Measurements from ENCODE around the gene SEC24C.
"Not testable (repeated sequence)": the region's sequence is repeated elsewhere in the genome, so short reads cannot be mapped to it uniquely, and the experiment has no call there.

SEC24C gene

DNA sequence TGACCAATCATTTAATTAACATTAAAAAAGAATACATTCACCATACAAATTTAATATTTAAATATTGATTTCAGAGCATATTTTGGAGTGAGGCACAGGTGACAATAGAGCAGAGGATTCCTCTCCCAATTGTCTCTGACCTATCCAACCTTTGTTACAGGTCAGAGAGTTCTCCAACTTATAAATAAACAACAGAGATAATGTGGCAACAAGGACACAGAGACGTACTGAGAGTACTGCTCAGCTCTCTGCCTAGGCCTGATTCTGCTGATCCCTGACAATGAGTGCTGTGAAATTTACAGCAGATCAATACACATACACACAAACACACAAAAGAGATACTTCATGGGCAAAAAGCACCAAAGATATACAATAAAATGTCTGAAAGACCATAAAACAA is 27.9 kb upstream of the SEC24C start:
- DNase-seq (ENCODE audit: extremely low spot score) = no peak
- no peak for TF ChIP-seq FOXM1 (IDR thresholded peaks at IDR 0.05; ENCODE audit: borderline replicate concordance)
- no peak for TF ChIP-seq L3MBTL2 (conservative IDR thresholded peaks at IDR 0.05)
- TF ChIP-seq, protein P1, sequence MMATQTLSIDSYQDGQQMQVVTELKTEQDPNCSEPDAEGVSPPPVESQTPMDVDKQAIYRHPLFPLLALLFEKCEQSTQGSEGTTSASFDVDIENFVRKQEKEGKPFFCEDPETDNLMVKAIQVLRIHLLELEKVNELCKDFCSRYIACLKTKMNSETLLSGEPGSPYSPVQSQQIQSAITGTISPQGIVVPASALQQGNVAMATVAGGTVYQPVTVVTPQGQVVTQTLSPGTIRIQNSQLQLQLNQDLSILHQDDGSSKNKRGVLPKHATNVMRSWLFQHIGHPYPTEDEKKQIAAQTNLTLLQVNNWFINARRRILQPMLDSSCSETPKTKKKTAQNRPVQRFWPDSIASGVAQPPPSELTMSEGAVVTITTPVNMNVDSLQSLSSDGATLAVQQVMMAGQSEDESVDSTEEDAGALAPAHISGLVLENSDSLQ (IDR thresholded peaks at IDR 0.05) = no peak
- no peak for TF ChIP-seq SUZ12 (IDR thresholded peaks at IDR 0.05)
- no peak for TF ChIP-seq FOXA1 (IDR thresholded peaks at IDR 0.05)
- no peak for TF ChIP-seq CTBP1 (IDR thresholded peaks at IDR 0.05; ENCODE audit: borderline replicate concordance)
- TF ChIP-seq HDGF (IDR thresholded peaks at IDR 0.05; ENCODE audit: borderline replicate concordance) = no peak
- TF ChIP-seq ZNF384 (IDR thresholded peaks at IDR 0.05) = no peak
- TF ChIP-seq FOXK2 (IDR thresholded peaks at IDR 0.05) = no peak
- no peak for TF ChIP-seq ELF4 (IDR thresholded peaks at IDR 0.05)
- no peak for TF ChIP-seq NFRKB (IDR thresholded peaks at IDR 0.05)
- TF ChIP-seq SP1 (IDR thresholded peaks at IDR 0.05) = no peak
- no peak for TF ChIP-seq TARDBP (IDR thresholded peaks at IDR 0.05)
- POLR2A ChIA-PET = no interaction called here
- CTCF ChIA-PET = no interaction called here

DNA sequence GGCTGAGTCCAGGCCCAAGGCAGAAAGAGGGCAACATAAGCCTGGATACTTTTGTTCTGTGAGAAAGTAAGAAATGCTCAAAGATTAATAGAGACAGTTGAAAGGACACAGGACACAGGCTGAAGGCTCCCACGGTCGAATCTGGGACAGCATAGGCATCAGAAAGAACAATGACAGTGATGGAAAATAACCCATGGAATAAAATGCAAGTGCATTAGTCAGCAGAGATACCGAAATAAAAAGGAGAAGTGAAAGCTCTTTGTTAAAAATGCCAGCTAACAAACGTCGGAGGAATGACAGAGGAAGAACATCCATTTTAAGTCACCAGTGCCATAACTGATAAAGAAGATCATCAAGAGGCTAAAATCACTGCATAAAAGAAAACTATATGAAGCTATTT is 26.6 kb upstream of the SEC24C start:
- no peak for DNase-seq (ENCODE audit: extremely low spot score)
- TF ChIP-seq ARNT (IDR thresholded peaks at IDR 0.05) = no peak
- no peak for TF ChIP-seq FOXM1 (IDR thresholded peaks at IDR 0.05; ENCODE audit: borderline replicate concordance)
- no peak for TF ChIP-seq SP1 (IDR thresholded peaks at IDR 0.05)
- TF ChIP-seq ZNF384 (IDR thresholded peaks at IDR 0.05) = no peak
- no peak for TF ChIP-seq LEF1 (IDR thresholded peaks at IDR 0.05; ENCODE audit: borderline replicate concordance)
- TF ChIP-seq ELF4 (IDR thresholded peaks at IDR 0.05) = no peak
- no peak for TF ChIP-seq TARDBP (IDR thresholded peaks at IDR 0.05)
- no peak for TF ChIP-seq L3MBTL2 (conservative IDR thresholded peaks at IDR 0.05)
- no peak for TF ChIP-seq CTBP1 (IDR thresholded peaks at IDR 0.05; ENCODE audit: borderline replicate concordance)
- no peak for TF ChIP-seq BHLHE40 (IDR thresholded peaks at IDR 0.05; ENCODE audit: borderline replicate concordance)
- TF ChIP-seq FOXA1 (IDR thresholded peaks at IDR 0.05) = no peak
- ChIA-PET CTCF (no interaction called here), POLR2A (interaction anchor here (0.6 to 1.6 kb wide), 2 partner anchors 13 to 619 kb away, joined by 3 to 4 read pairs; no protein-coding TSS in a partner anchor)

DNA sequence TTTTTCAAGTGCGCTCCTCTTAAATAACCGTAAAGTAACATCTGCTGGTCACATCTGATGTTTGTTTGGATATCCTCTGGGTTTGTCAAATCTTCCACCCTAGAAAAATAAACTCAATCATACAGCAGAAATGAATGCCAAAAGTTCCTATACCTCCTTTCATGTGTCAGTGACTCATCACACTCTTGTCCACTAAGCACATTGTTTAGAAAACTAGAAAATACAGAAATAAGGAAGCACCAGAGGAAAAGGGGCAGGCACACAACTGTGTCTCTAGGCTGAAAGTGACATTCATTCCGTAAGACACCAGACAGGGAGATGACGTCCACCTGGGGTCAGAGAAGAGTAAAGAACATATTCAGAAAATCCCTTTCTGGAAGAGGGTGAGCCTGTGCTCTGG is 23.6 kb upstream of the SEC24C start:
- POLR2A ChIA-PET; DNase-seq (ENCODE audit: extremely low spot score): not testable (repeated sequence)
- CTCF ChIA-PET = interaction anchor here (0.6 kb wide), 1 partner anchor 202 kb away, joined by 3 read pairs; no protein-coding TSS in a partner anchor

DNA sequence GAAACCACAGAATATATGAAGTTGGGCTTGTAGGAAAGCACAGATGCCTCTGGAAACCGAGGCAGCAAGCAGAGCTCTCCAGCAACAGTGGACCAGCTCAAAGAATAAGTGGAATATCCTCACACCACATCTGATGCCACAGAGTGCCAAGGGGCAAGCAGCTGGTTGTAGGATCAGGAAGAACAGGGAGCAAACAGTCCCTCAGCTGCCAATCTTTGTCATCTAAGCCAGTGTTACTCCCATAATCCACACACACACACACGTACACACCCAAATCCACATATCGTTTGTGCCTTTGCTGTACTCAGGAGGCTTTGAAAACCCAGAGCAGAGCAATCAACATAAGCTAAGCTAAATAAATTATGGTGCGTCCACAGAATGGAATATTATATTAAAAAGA is 20.7 kb upstream of the SEC24C start:
- ChIA-PET POLR2A (interaction anchor here (0.6 kb wide), 1 partner anchor 14 kb away, joined by 3 read pairs; no protein-coding TSS in a partner anchor), CTCF (no interaction called here)
- DNase-seq (ENCODE audit: extremely low spot score) = no peak
- TF ChIP-seq, protein P1 (IDR thresholded peaks at IDR 0.05) = no peak
- TF ChIP-seq ELF4 (IDR thresholded peaks at IDR 0.05) (no peak), FOXM1 (IDR thresholded peaks at IDR 0.05; ENCODE audit: borderline replicate concordance) (no peak), TARDBP (IDR thresholded peaks at IDR 0.05) (no peak), SUZ12 (IDR thresholded peaks at IDR 0.05) (no peak)

DNA sequence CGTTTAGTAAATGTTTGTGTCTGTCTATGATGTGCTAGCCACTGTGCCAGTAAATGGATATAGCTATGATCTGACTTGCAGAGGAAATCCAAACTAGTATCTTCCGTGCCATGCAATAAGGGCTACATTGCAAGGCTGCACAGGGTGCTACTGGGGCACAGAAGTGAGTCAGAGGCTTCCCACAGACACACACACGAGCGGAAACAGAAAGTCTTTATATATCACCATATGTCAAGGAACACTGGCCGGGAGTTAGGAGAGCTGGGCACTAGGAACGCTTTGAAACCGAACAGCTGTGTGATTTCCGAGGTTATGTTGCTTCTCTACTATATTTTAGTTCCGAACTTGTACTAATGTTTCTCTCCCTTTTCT is 14.4 kb upstream of the SEC24C start:
- POLR2A ChIA-PET = interaction anchor here (0.9 to 3.4 kb wide), 5 partner anchors 14 to 55 kb away, joined by 3 to 68 read pairs (median 5); partner anchors contain the start of gene SEC24C
- CTCF ChIA-PET; DNase-seq (ENCODE audit: extremely low spot score): not testable (repeated sequence)

DNA sequence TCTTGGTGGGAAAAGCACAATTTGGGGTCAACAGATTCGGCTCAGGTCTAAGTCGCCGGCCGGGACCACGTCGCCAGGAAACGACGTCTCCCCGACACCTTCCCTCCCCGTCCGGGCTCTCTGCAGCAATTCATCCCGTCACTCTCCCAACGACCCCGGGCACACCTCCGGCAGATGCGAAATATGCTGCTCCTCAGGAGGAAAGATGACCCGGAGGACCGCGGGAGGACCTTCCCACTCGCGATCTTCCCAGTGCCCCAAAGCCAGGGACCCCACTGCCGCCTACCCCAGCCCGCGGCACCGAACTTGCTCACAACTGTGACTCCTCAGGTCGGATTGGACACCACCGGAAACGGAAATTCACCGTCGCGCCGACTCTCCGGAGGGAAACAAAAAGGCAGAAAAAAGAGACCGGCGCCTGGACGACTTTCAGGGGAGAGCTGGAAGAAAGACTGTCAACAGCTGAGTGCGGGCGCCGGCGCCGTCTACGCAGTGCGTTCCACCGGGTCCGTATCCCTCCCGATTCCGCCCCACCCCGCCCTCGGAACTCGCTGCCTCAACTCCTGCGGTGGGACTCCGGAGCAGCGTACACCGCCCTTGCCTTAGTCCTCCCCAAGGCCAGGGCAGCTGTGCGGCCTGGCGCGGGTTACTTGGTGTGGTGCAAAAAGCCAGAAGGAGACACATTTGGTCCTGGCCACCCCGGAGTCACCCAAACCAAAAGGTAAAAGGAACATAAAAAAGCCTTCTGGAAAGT is 13.8 kb upstream of the SEC24C start:
- CTCF ChIA-PET = no interaction called here
- peak; percentile 81 for DNase-seq (ENCODE audit: extremely low spot score)
- TF ChIP-seq, protein P1 (IDR thresholded peaks at IDR 0.05) = peak; percentile 79
- TF ChIP-seq FOXK2 (IDR thresholded peaks at IDR 0.05) (peak; percentile 72; the same call in 1 of the 2 replicates), CTBP1 (IDR thresholded peaks at IDR 0.05; ENCODE audit: borderline replicate concordance) (peak; percentile 87), L3MBTL2 (conservative IDR thresholded peaks at IDR 0.05) (no peak)
- POLR2A ChIA-PET = interaction anchor here (0.6 to 3.4 kb wide), 10 partner anchors 11 to 237 kb away, joined by 3 to 68 read pairs (median 3); partner anchors contain the start of gene SEC24C

DNA sequence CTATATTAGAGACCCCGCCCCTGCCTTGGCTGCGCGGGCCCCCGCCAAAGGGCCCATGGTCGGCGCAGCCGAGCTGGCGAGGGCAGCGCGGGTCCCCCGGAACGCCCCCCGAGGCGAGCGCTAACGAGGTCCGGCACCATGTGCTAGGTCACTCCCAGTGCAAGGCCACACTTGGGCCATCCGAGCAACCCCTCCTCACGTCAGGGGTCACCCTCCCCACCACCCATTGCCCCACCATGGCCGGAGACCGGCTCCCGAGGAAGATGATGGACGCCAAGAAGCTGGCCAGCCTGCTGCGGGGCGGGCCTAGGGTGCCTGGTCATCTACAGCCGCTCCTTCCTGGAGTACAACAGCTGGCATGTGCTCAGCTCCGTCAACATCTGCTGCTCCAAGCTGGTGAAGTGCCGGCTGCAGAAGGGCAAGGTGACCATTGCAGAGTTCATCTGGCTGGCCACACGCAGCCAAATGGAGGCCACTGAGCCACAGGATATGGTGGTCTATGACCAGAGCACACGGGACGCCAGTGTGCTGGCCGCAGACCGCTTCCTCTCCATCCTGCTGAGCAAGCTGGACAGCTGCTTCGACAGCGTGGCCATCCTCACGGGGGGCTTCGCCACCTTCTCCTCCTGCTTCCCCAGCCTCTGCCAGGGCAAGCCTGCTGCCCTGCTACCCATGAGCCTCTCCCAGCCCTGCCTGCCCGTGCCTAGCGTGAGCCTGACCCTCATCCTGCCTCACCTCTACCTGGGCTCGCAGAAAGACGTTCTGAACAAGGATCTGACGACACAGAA is 12.4 kb upstream of the SEC24C start:
- CTCF ChIA-PET = no interaction called here
- DNase-seq (ENCODE audit: extremely low spot score) = no peak
- POLR2A ChIA-PET = interaction anchor here (1.1 to 3.4 kb wide), 3 partner anchors 12 to 54 kb away, joined by 3 to 68 read pairs (median 22); partner anchors contain the start of gene SEC24C
- TF ChIP-seq ELF4 (IDR thresholded peaks at IDR 0.05) (no peak), CTBP1 (IDR thresholded peaks at IDR 0.05; ENCODE audit: borderline replicate concordance) (no peak), ZNF384 (IDR thresholded peaks at IDR 0.05) (no peak), LEF1 (IDR thresholded peaks at IDR 0.05; ENCODE audit: borderline replicate concordance) (no peak), TARDBP (IDR thresholded peaks at IDR 0.05) (no peak), L3MBTL2 (conservative IDR thresholded peaks at IDR 0.05) (no peak), FOXK2 (IDR thresholded peaks at IDR 0.05) (no peak), ARNT (IDR thresholded peaks at IDR 0.05) (no peak)
- TF ChIP-seq, protein P1 (IDR thresholded peaks at IDR 0.05) = no peak
